MCF 10A (cell line): ENCODE results near the gene NFASC. TPM values are rescaled to one million over a fixed set of nuclear protein-coding genes. Genes with fewer than 3 reads are reported as not detected.

Source experiments
- BruUV-seq: library from RNA; stranded (reverse); fragments of 400-500 nt; replicated peaks from 2 replicates; lab custom pipeline; 2021; lab: Mats Ljungman, UMichigan
- CTCF ChIA-PET: fragments of 300-600 bp; sonication (Branson Sonifier 250); formaldehyde crosslinking; extraction: SDS; loops from one replicate; lab custom pipeline; 2021; ENCODE audit warnings: antibody characterized with exemption, inconsistent platforms; lab: Yijun Ruan, JAX
- POLR2A ChIA-PET: fragments of 300-600, 350-650 bp; sonication (Branson Sonifier 250); formaldehyde crosslinking; extraction: SDS; loops from one replicate; lab custom pipeline; 2020; ENCODE audit warnings: antibody characterized with exemption, inconsistent platforms; lab: Yijun Ruan, JAX
- DNase-seq: peaks from one replicate; pipeline ENCODE4 v3.0.0-alpha.2; 2018; ENCODE audit not compliant: unreplicated experiment
- H3K27ac Mint-ChIP-seq: one replicate; pipeline ENCODE4 v1.8.0; 2022; ENCODE audit warnings: mild to moderate bottlenecking, low read depth, mixed read lengths; ENCODE audit not compliant: unreplicated experiment
- H3K27me3 Mint-ChIP-seq: one replicate; pipeline ENCODE4 v1.8.0; 2022; ENCODE audit warnings: mixed read lengths; ENCODE audit not compliant: insufficient read depth, unreplicated experiment
- H3K36me3 Mint-ChIP-seq: one replicate; pipeline ENCODE4 v1.8.0; 2022; ENCODE audit warnings: mild to moderate bottlenecking, moderate library complexity, mixed read lengths; ENCODE audit not compliant: insufficient read depth, unreplicated experiment
- H3K4me1 Mint-ChIP-seq: one replicate; pipeline ENCODE4 v1.8.0; 2022; ENCODE audit warnings: mixed read lengths; ENCODE audit not compliant: insufficient read depth, unreplicated experiment
- H3K4me3 Mint-ChIP-seq: one replicate; pipeline ENCODE4 v1.8.0; 2022; ENCODE audit warnings: mild to moderate bottlenecking, moderate library complexity, mixed read lengths; ENCODE audit not compliant: unreplicated experiment
- H3K9me3 Mint-ChIP-seq: one replicate; pipeline ENCODE4 v1.8.0; 2022; ENCODE audit warnings: mixed read lengths; ENCODE audit not compliant: unreplicated experiment
- CTCF ChIP-seq: fragments of 200-600 bp; IDR thresholded peaks from one replicate; pipeline ENCODE4 v1.8.0; 2022; ENCODE audit warnings: antibody characterized with exemption, mild to moderate bottlenecking; ENCODE audit not compliant: unreplicated experiment
- intact Hi-C: fragments of 100-400 bp; cut with micrococcal nuclease; formaldehyde crosslinking; loops from 2 replicates; pipeline ENCODE4 v1.14.1; 2022
- total RNA-seq: library from RNA; stranded (reverse); gene quantifications from 2 replicates; pipeline ENCODE4 v1.2.3, GENCODE V29; 2022

NFASC gene
- total RNA-seq, 1 experiment from 2014 or later, result 0.98 TPM

DNA sequence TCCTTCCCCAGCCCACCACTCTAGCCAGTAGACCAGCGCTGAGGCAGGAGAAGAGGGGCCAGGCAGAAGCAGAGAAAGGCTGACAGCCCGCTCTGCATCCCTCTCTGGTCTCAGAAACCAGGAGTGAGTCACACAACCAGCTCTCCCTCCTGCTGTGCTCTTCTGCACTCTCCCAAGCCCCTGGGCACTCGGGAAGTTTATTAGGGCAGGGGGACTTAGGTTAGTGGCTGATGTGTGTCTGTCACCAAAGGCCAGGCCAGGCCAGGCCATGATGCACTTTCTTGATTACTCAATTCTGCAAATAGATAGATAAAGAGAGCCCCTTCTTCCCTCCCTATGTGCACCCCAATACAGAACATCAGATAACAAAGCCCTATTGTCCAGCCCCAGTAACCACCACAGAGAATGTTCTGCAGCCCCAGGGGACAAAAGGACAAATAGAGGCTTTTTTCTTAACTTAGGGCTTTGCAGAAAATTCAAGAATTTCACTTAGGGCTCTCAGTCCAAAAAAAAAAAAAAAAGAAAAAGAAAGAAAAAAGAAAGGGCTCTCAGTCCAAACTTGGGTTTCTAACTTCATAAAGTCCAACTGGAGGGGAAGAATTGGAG lies 119.5 kb downstream of the NFASC start:
- no peak overlapping the region for H3K27ac Mint-ChIP-seq
- no peaks in the 10 kb centered on the region for H3K4me1 Mint-ChIP-seq
- BruUV-seq, result no TSS peak
- peaks cover 99% of the 10 kb centered on the region for H3K27me3 Mint-ChIP-seq
- TF ChIP-seq CTCF, result no peak
- H3K9me3 Mint-ChIP-seq, result no peaks in the 10 kb centered on the region
- ChIA-PET POLR2A (interaction anchor here (0.6 to 1.8 kb wide), 7 partner anchors 17 to 266 kb away, joined by 3 to 14 read pairs (median 4); no protein-coding TSS in a partner anchor), CTCF (interaction anchor here (0.6 to 14.2 kb wide), 50 partner anchors 10 to 535 kb away, joined by 3 to 331 read pairs (median 6); partner anchors contain the start of genes NFASC and TMEM81)
- no peaks in the 10 kb centered on the region for H3K36me3 Mint-ChIP-seq
- H3K4me3 Mint-ChIP-seq, result no peak overlapping the region
- intact Hi-C loops, result no loop called here
- no peak for DNase-seq

GRCh38 chr1:204990721-204991341 lies 120.2 kb downstream of the NFASC start:
- no peak for TF ChIP-seq CTCF
- no peaks in the 10 kb centered on the region for H3K36me3 Mint-ChIP-seq
- no TSS peak for BruUV-seq
- intact Hi-C loops, result no loop called here
- DNase-seq, result no peak
- ChIA-PET POLR2A (interaction anchor here (1.5 to 2.1 kb wide), 2 partner anchors 12 to 71 kb away, joined by 6 read pairs; no protein-coding TSS in a partner anchor), CTCF (interaction anchor here (0.7 to 14.2 kb wide), 15 partner anchors 10 to 266 kb away, joined by 3 to 331 read pairs (median 7); no protein-coding TSS in a partner anchor)
- H3K4me1 Mint-ChIP-seq, result no peaks in the 10 kb centered on the region
- no peaks in the 10 kb centered on the region for H3K9me3 Mint-ChIP-seq
- H3K27me3 Mint-ChIP-seq, result peaks cover 99% of the 10 kb centered on the region
- no peak overlapping the region for H3K4me3 Mint-ChIP-seq
- no peak overlapping the region for H3K27ac Mint-ChIP-seq

DNA sequence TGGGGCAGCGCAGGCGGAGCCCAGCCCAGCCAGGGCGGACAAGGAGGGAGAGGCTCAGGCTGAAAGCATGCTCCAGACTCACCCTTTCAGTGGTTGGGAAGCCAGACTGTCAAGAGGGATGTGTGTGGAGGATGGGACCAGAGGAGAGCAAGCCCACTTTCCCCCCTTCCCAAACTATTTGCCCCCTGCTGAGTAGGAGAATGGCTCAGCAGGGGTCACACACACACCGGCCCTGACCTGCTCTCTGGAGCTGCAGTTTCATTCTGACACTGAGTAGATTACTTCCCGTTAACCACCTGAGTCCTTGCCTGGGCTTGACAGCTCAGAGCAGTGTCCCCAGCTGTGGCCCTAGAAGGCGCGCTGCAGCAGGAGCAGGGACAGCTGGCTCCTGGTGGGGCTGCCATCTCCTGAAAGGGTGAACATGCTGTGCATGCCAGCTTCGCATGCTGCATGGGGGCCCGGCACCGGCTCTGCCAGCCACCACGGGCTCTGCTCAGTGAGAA lies 120.7 kb downstream of the NFASC start:
- Mint-ChIP-seq H3K27me3 (peaks cover 100% of the 10 kb centered on the region), H3K36me3 (no peaks in the 10 kb centered on the region), H3K27ac (no peak overlapping the region), H3K4me3 (no peak overlapping the region), H3K4me1 (no peaks in the 10 kb centered on the region), H3K9me3 (no peaks in the 10 kb centered on the region)
- DNase-seq, result no peak
- intact Hi-C loops, result no loop called here
- POLR2A ChIA-PET, result interaction anchor here (1.5 to 2.1 kb wide), 2 partner anchors 11 to 71 kb away, joined by 6 read pairs; no protein-coding TSS in a partner anchor
- CTCF ChIA-PET, result interaction anchor here (0.7 to 14.2 kb wide), 13 partner anchors 9 to 265 kb away, joined by 3 to 331 read pairs (median 6); no protein-coding TSS in a partner anchor
- TF ChIP-seq CTCF, result no peak
- BruUV-seq, result no TSS peak
